22Rv1 (cell line): ENCODE data around the gene KCNJ14.

ENCODE experiments used
- H3K27ac ChIP-seq: fragments of 450-650 bp; 2 replicates; pipeline ENCODE4 v1.5.1; 2017
- ZFX ChIP-seq: fragments of 450-650 bp; IDR thresholded peaks from 2 replicates; pipeline ENCODE4 v1.6.1; 2017; ENCODE audit warnings: antibody characterized with exemption, borderline replicate concordance
- TF ChIP-seq, protein P1 (sequence below): fragments of 450-650 bp; IDR thresholded peaks from 2 replicates; pipeline ENCODE4 v1.5.1; 2017; ENCODE audit warnings: mild to moderate bottlenecking

Gene KCNJ14

DNA sequence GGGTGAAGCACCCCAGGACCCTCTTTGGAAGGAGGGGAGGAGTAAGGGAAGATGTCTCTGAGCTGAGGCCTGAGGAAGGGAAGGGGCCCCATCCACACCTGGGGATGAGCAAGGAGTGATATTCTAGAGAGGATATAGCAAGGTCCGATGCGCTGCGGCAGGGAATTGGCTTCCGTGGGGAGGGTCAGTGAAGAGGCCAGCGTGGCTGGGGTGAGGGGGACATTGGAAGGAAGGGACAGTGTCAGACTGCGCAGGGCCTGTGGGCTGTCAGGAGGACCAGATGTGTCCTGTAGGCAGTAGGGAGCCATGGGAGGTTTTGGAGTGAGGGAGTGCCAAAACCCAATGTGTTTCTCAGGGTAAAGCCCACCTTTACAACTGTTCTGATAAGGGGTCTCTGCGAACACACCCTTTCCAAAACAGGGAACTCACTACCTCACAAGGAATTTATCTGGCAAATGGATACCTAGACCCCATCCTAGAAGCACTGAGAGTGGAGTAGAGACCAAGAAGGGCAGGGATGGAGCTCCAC, 52.6 kb downstream of the KCNJ14 start:
- H3K27ac ChIP-seq: no peak overlapping the region
- no peak for TF ChIP-seq ZFX
- TF ChIP-seq, protein P1, sequence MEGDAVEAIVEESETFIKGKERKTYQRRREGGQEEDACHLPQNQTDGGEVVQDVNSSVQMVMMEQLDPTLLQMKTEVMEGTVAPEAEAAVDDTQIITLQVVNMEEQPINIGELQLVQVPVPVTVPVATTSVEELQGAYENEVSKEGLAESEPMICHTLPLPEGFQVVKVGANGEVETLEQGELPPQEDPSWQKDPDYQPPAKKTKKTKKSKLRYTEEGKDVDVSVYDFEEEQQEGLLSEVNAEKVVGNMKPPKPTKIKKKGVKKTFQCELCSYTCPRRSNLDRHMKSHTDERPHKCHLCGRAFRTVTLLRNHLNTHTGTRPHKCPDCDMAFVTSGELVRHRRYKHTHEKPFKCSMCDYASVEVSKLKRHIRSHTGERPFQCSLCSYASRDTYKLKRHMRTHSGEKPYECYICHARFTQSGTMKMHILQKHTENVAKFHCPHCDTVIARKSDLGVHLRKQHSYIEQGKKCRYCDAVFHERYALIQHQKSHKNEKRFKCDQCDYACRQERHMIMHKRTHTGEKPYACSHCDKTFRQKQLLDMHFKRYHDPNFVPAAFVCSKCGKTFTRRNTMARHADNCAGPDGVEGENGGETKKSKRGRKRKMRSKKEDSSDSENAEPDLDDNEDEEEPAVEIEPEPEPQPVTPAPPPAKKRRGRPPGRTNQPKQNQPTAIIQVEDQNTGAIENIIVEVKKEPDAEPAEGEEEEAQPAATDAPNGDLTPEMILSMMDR: no peak

DNA sequence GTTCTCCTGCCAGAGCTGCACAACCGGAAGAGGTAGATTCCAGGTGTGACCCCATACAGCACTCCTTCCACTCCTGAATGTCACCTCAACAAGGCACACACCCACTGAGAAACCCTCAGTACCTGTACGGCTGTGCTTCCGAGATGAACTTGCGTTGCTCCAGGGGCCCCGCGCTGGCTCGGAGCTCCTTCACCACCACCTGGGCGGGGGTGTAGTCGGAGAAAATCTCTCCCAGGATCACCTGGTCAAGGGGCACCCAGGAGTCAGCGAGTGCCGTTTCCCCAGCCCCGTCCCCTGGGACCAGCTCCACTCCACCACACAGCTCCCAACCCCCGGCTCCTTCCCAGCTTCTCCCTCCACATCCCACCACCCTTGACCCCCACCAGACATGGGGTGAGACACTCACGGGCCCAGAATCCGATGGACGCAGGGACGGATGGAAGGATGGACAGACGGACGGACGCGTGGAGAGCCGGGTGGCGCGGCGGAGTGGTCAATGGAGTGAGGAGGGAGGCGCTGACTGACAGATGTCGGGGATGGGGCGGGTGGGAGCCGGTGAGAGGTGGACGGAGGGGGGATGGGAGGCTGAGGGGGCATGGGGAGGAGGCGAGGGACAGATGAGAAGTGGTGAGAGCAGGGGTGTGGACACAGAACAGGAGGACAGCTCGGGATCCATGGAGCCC, 53.5 kb downstream of the KCNJ14 start:
- H3K27ac ChIP-seq: no peak overlapping the region
- TF ChIP-seq, protein P1: no peak
- no peak for TF ChIP-seq ZFX

DNA sequence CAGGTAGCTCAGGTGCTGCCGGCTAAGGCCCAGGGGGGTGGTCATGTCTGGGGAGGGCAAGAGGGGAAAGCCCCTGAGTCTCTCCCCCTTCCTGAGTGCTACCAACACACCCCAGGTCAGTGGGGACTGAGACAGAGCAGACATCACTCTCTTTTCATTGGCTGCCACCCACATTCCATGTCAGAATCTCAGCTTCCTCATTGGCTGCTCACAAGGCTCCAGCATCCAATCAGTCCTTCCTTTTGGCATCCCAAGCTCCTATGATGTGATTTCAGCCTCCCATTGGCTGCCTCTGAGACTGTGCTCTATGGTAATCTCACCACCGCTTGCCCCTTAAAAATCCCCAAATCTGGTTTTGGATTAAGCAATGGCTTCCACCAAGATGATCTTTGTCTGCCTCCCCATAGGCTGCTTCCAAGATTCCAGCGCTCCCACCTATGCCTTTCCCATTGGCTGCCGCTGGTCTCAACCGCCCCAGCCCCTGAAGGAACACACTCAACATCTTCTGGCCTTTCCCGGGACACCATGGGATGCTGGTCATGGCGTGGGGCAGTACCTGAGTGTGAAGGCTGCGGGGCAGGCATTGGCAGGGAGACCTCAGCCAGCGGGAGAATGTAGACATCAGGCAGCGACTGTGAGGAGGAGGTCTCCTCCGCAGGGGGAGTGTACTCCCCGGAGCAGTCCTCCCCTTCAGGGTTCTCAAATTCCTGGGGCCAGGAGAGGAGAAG, 54.3 kb downstream of the KCNJ14 start:
- no peak overlapping the region for H3K27ac ChIP-seq
- TF ChIP-seq, protein P1: no peak
- no peak for TF ChIP-seq ZFX

DNA sequence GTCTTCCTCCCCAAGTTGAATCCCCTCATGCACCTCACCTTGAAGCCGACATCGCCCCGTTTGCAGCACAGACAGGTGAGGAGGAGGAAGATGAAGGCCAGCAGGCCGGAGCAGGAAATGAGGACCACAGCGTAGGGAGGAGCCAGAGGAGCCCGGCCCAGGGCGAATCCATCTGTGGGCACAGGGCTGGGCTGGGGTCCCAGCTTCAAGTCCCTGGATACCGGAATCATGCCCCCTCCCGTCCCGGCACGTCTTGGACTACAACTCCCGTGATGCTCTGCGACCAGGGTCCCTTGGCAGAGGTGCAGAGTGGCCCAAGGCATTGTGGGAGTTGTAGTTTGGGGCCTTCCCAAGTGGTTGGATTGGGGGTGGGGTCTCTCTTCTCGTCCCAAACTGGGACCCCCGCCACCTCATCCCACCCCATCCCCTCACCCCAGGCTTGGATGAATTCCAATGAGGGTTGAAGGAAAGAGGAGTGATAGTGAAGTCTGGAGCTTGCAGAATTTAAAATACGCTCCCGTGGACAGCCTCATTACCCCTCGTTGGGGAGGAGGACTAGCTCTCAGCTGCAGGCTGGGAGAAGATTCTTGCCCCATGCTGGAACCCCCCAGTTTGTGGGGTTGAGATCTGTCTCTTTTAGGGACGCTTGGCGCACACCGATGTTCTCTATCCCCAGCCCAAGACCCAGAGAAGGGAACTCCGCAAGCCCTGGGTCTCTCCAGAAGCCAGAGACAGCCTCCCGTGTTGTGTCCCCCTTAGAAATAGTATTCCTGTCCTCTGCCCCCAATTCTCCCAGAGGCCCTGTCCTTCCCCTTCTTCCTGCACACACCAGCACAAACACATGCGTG, 55.3 kb downstream of the KCNJ14 start:
- TF ChIP-seq ZFX: no peak
- TF ChIP-seq, protein P1: no peak
- no peak overlapping the region for H3K27ac ChIP-seq

DNA sequence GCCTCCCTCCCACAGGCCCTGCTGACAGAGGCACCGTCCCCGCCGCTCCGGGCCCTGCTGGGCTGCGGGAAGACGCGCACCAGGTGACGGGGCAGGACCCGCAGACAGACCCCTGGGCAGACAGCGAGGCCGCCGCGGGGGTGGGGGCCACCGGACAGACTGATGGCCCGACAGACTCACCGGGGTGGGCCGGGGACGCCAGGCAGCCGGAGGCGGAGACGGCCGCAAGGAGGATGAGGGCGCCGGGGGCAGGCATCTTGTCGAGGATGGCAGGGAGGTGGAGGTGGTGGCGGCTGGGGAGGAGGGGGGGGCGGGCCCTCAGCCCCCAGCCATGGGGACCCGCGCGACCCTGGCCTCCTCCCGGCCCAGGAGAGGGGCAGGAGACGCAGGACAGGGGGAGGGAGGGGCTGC, 56.0 kb downstream of the KCNJ14 start:
- no peak overlapping the region for H3K27ac ChIP-seq
- TF ChIP-seq ZFX: no peak
- TF ChIP-seq, protein P1: no peak

DNA sequence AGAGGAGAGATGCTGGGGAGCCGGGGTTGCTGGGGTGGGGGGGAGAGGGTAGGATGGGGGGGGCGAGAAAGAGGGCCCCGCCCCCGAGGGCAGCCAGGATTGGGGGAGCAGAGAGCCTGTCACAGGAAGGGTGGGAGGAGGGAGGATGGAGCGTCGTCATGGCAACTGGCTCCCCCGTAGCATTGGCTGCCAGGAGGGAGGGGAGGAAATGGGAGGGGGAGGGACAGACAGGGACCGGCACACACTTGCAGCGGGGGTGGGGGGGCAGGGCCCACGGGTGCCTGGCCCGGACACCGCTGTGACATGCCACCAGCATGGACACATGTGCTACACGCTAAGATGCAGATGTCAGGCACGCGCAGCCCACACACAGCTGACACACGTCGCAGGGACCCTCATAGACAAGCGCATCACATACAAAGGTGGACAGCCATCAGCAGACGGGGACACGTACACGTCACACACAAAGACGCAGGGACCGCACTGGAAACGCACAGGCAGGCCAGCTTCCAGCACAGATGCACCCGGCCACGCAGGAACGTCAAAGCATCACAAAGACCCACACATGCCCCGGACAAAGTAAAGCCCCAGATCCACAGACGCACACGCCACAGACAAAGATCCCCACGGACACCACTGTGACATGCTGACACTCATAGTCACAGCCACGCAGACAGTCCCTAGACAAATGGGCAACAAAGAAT, 56.6 kb downstream of the KCNJ14 start, which contains the start of gene LMTK3:
Gene LMTK3, minus strand, starts transcription at position 36 of the 704 bp plus-strand sequence. CDS start 259 bp downstream, outside the sequence.
- H3K27ac ChIP-seq: no peak within 1 kb of the TSS
- TF ChIP-seq, protein P1: no peak
- no peak for TF ChIP-seq ZFX
